HepG2 (cell line): ENCODE data around the gene SORL1-AS1.

Experiments used
- CCAR2 ChIP-seq: fragments of 200-400 bp; formaldehyde crosslinking; optimal IDR thresholded peaks from 2 replicates; pipeline ENCODE3; 2018; ENCODE audit warnings: low read depth, mild to moderate bottlenecking, low read length, moderate library complexity
- HMG20B ChIP-seq: conservative IDR thresholded peaks from 2 replicates; pipeline ENCODE4 v1.6.1; 2016; ENCODE audit warnings: missing genetic modification reagents, missing compliant biosample characterization
- HMGA1 ChIP-seq: sonication (generic); formaldehyde crosslinking; conservative IDR thresholded peaks from 2 replicates; pipeline ENCODE4 v1.4.0; 2020; ENCODE audit warnings: missing genetic modification reagents
- POGZ ChIP-seq: sonication (generic); formaldehyde crosslinking; IDR thresholded peaks from 2 replicates; pipeline ENCODE4 v1.4.0; 2020; ENCODE audit warnings: mild to moderate bottlenecking, missing genetic modification reagents
- SIX4 ChIP-seq: sonication (generic); formaldehyde crosslinking; IDR thresholded peaks from 2 replicates; pipeline ENCODE4 v1.4.0; 2020; ENCODE audit warnings: missing genetic modification reagents
- SNAPC5 ChIP-seq: sonication (generic); formaldehyde crosslinking; IDR thresholded peaks from 2 replicates; pipeline ENCODE4 v1.8.1; 2023; ENCODE audit warnings: mild to moderate bottlenecking, missing genetic modification reagents, borderline replicate concordance
- ZHX1 ChIP-seq: sonication (generic); formaldehyde crosslinking; IDR thresholded peaks from 2 replicates; pipeline ENCODE4 v1.8.1; 2022; ENCODE audit warnings: low read depth, mild to moderate bottlenecking, missing genetic modification reagents
- ZNF333 ChIP-seq: sonication (generic); formaldehyde crosslinking; IDR thresholded peaks from 2 replicates; pipeline ENCODE4 v1.4.0; 2020; ENCODE audit warnings: mild to moderate bottlenecking, missing genetic modification reagents, borderline replicate concordance
- ZNF468 ChIP-seq: sonication (generic); formaldehyde crosslinking; IDR thresholded peaks from 2 replicates; pipeline ENCODE4 v1.8.0; 2022; ENCODE audit warnings: mild to moderate bottlenecking, moderate library complexity, missing genetic modification reagents
- TF ChIP-seq, protein P1 (sequence below): sonication (generic); formaldehyde crosslinking; IDR thresholded peaks from 2 replicates; pipeline ENCODE4 v1.5.0; 2020; ENCODE audit warnings: mild to moderate bottlenecking, missing genetic modification reagents

The SORL1-AS1 gene

GRCh38 chr11:121451986-121452608 lies 670 bp downstream of the SORL1-AS1 start, which contains the start of gene SORL1 (continued):
- no peak for TF ChIP-seq CCAR2
- TF ChIP-seq HMGA1 (CRISPR knock-in tag), result no peak
- no peak for TF ChIP-seq HMG20B
- no peak; the same call in 1 of the 2 replicates for TF ChIP-seq ZNF333
- no peak; the same call in 1 of the 2 replicates for TF ChIP-seq ZHX1 (CRISPR knock-in tag)
- no peak for TF ChIP-seq SIX4
- TF ChIP-seq, protein P1, sequence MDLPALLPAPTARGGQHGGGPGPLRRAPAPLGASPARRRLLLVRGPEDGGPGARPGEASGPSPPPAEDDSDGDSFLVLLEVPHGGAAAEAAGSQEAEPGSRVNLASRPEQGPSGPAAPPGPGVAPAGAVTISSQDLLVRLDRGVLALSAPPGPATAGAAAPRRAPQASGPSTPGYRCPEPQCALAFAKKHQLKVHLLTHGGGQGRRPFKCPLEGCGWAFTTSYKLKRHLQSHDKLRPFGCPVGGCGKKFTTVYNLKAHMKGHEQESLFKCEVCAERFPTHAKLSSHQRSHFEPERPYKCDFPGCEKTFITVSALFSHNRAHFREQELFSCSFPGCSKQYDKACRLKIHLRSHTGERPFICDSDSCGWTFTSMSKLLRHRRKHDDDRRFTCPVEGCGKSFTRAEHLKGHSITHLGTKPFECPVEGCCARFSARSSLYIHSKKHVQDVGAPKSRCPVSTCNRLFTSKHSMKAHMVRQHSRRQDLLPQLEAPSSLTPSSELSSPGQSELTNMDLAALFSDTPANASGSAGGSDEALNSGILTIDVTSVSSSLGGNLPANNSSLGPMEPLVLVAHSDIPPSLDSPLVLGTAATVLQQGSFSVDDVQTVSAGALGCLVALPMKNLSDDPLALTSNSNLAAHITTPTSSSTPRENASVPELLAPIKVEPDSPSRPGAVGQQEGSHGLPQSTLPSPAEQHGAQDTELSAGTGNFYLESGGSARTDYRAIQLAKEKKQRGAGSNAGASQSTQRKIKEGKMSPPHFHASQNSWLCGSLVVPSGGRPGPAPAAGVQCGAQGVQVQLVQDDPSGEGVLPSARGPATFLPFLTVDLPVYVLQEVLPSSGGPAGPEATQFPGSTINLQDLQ (CRISPR knock-in tag), result 0 out of 2 replicates have a peak, but pooled peaks have one; percentile 59
- no peak for TF ChIP-seq POGZ
- no peak for TF ChIP-seq SNAPC5
- TF ChIP-seq ZNF468 (CRISPR knock-in tag), result no peak
